HepG2 (cell line): ENCODE measurements around the gene PGGT1B. TPM values are rescaled to one million over a fixed set of nuclear protein-coding genes. Genes with fewer than 3 reads are reported as not detected.

Source experiments
- BRD4 ChIP-seq: sonication (generic); formaldehyde crosslinking; IDR thresholded peaks from 2 replicates; pipeline ENCODE4 v1.4.0; 2020; ENCODE audit warnings: missing genetic modification reagents
- HDAC6 ChIP-seq: fragments of 200-600 bp; sonication (generic); IDR thresholded peaks from 2 replicates; pipeline ENCODE4 v1.7.0; 2017; ENCODE audit warnings: mild to moderate bottlenecking, antibody characterized with exemption, low read length, low read depth
- HINFP ChIP-seq: sonication (generic); formaldehyde crosslinking; IDR thresholded peaks from 2 replicates; pipeline ENCODE4 v1.4.0; 2020; ENCODE audit warnings: low read depth, mild to moderate bottlenecking, missing genetic modification reagents
- HNRNPLL ChIP-seq: fragments of 200-400 bp; formaldehyde crosslinking; IDR thresholded peaks from 2 replicates; pipeline ENCODE4 v1.6.1; 2017; ENCODE audit warnings: mild to moderate bottlenecking, low read depth, low read length; ENCODE audit not compliant: poor library complexity, severe bottlenecking
- ISL2 ChIP-seq: sonication (generic); formaldehyde crosslinking; IDR thresholded peaks from 2 replicates; pipeline ENCODE4 v1.5.0; 2020; ENCODE audit warnings: missing genetic modification reagents
- KLF16 ChIP-seq, 2 experiments: sonication (generic) in 1 of 2; formaldehyde crosslinking in 1 of 2; IDR thresholded peaks; 2 replicates each; pipeline versions ENCODE4 v1.6.1 to v1.8.0; 2016 to 2023; ENCODE audit warnings: missing genetic modification reagents in 2 of 2, missing compliant biosample characterization in 1 of 2
- MBNL3 ChIP-seq: fragments of 250-450 bp; sonication (Bioruptor Pico); conservative IDR thresholded peaks from 2 replicates; pipeline ENCODE4 v1.8.0; 2022; ENCODE audit warnings: mild to moderate bottlenecking, inconsistent platforms
- MYPOP ChIP-seq: sonication (generic); formaldehyde crosslinking; IDR thresholded peaks from 2 replicates; pipeline ENCODE4 v1.8.1; 2023; ENCODE audit warnings: mild to moderate bottlenecking, moderate library complexity, missing genetic modification reagents
- NAIF1 ChIP-seq: sonication (generic); formaldehyde crosslinking; IDR thresholded peaks from 2 replicates; pipeline ENCODE4 v1.5.0; 2020; ENCODE audit warnings: mild to moderate bottlenecking, missing genetic modification reagents, borderline replicate concordance
- NFE2L2 ChIP-seq: fragments of 150-350 bp; IDR thresholded peaks from 2 replicates; pipeline ENCODE4 v1.6.1; 2014; ENCODE audit warnings: low read length
- NFYC ChIP-seq: IDR thresholded peaks from 2 replicates; pipeline ENCODE4 v1.6.1; 2016; ENCODE audit warnings: missing genetic modification reagents, missing compliant biosample characterization
- PHF21A ChIP-seq: sonication (generic); formaldehyde crosslinking; IDR thresholded peaks from 2 replicates; pipeline ENCODE4 v1.5.0; 2020; ENCODE audit warnings: mild to moderate bottlenecking, missing genetic modification reagents
- POLR2AphosphoS2 ChIP-seq: IDR thresholded peaks from 2 replicates; pipeline ENCODE4 v1.6.1; 2011; ENCODE audit warnings: low read depth, low read length, improper control_type of control experiment
- RFX3 ChIP-seq: IDR thresholded peaks from 2 replicates; pipeline ENCODE4 v1.6.1; 2016; ENCODE audit warnings: missing biosample characterization, missing genetic modification reagents
- SOX5 ChIP-seq: IDR thresholded peaks from 2 replicates; pipeline ENCODE4 v1.6.1; 2016; ENCODE audit warnings: borderline replicate concordance
- TBL1XR1 ChIP-seq: fragments of 150-350 bp; IDR thresholded peaks from 2 replicates; pipeline ENCODE4 v1.6.1; 2014; ENCODE audit warnings: borderline replicate concordance, low read length; ENCODE audit not compliant: partially characterized antibody
- TRIM22 ChIP-seq: fragments of 450-650 bp; IDR thresholded peaks from 2 replicates; pipeline ENCODE4 v1.6.1; 2017
- USF2 ChIP-seq, 2 experiments: sonication (generic) in 1 of 2; formaldehyde crosslinking in 1 of 2; IDR thresholded peaks; 2 replicates each; pipeline versions ENCODE4 v1.5.1 to v1.6.1; 2011 to 2020; ENCODE audit warnings: borderline replicate concordance in 1 of 2, low read depth in 1 of 2, low read length in 1 of 2, mild to moderate bottlenecking in 1 of 2, missing genetic modification reagents in 1 of 2, moderate library complexity in 1 of 2
- ZNF567 ChIP-seq: sonication (generic); formaldehyde crosslinking; IDR thresholded peaks from 2 replicates; pipeline ENCODE4 v1.8.1; 2023; ENCODE audit warnings: mild to moderate bottlenecking, missing genetic modification reagents, borderline replicate concordance
- ZNF704 ChIP-seq: sonication (generic); formaldehyde crosslinking; IDR thresholded peaks from 2 replicates; pipeline ENCODE4 v1.8.1; 2023; ENCODE audit warnings: mild to moderate bottlenecking, inconsistent platforms, moderate library complexity, missing genetic modification reagents, borderline replicate concordance
- ZNF792 ChIP-seq: IDR thresholded peaks from 2 replicates; pipeline ENCODE4 v1.6.1; 2016
- ZNF883 ChIP-seq: sonication (generic); formaldehyde crosslinking; IDR thresholded peaks from 2 replicates; pipeline ENCODE4 v1.5.1; 2020; ENCODE audit warnings: mild to moderate bottlenecking, missing genetic modification reagents; ENCODE audit errors: not compliant biosample characterization
- polyA plus RNA-seq, 8 experiments: library from polyadenylated mRNA; depleted of rRNA in 3 of 8; stranded (reverse) in 7 of 8; unstranded in 1 of 8; fragments of >200 nt; fragmentation: Illumina TruSeq in 4 of 8; extraction: Trizol in 4 of 8; gene quantifications; 2 replicates each; pipeline versions ENCODE4 v1.2.1 to v1.2.3, GENCODE V29; 2011 to 2016; ENCODE audit warnings: low read depth in 4 of 8, missing spikeins in 1 of 8, mixed read lengths in 1 of 8; ENCODE audit not compliant: insufficient read depth in 1 of 8
- total RNA-seq, 5 experiments: library from RNA; depleted of rRNA; stranded (reverse); fragments of >200 nt; fragmentation: Illumina TruSeq; extraction: Trizol; gene quantifications; 2 replicates each; pipeline ENCODE4 v1.2.3, GENCODE V29; 2016; ENCODE audit warnings: low read depth in 1 of 5

PGGT1B gene
- total and polyA plus RNA-seq, 2 of the 13 experiments (the other 11 are each of a cell fraction or from before 2014, with no cell fraction given), result 2.4 to 42.7 TPM

GRCh38 chr5:115180165-115180709 is 82.4 kb downstream of the PGGT1B start (continued):
- TF ChIP-seq ZNF792 (CRISPR knock-in tag) (no peak), TBL1XR1 (no peak), HINFP (CRISPR knock-in tag) (peak; percentile 51; the same call in 1 of the 2 replicates), MYPOP (peak; percentile 47; the same call in 1 of the 2 replicates), TRIM22 (no peak), SOX5 (no peak), USF2 (IDR thresholded peaks at IDR 0.05; ENCODE audit: low read depth, low read length) (no peak), USF2 (CRISPR knock-in tag; IDR thresholded peaks at IDR 0.05; ENCODE audit: borderline replicate concordance) (no peak), ZNF883 (CRISPR knock-in tag) (peak; percentile 65), ZNF704 (CRISPR knock-in tag) (no peak), NFYC (CRISPR knock-in tag) (no peak), MBNL3 (CRISPR knock-in tag) (no peak), PHF21A (CRISPR knock-in tag) (no peak), POLR2AphosphoS2 (no peak), ZNF567 (CRISPR knock-in tag) (no peak), NFE2L2 (no peak), KLF16 (CRISPR knock-in tag; IDR thresholded peaks at IDR 0.05) (no peak), RFX3 (CRISPR knock-in tag) (no peak), HNRNPLL (peak; percentile 39), BRD4 (CRISPR knock-in tag) (no peak), HDAC6 (no peak), ISL2 (CRISPR knock-in tag) (no peak), NAIF1 (CRISPR knock-in tag) (no peak)
